ENCODE data around the gene SH3BP5L.

- no peak; a peak in 1 of 4 replicates for TF ChIP-seq CTCF (conservative IDR thresholded peaks at IDR 0.05; ENCODE audit: low read depth in 2 of 2)
- TF ChIP-seq EZH2 (IDR thresholded peaks at IDR 0.05; ENCODE audit: low read depth, unreplicated experiment): no peak
- TF ChIP-seq POLR2AphosphoS5 (IDR thresholded peaks at IDR 0.05; ENCODE audit: low read depth): peak; percentile 65
- no peak for TF ChIP-seq EZH2phosphoT487 (IDR thresholded peaks at IDR 0.05; ENCODE audit: unreplicated experiment)
These were observed 37.5 kb upstream of the SH3BP5L start for GRCh38 chr1:248862998-248863881.

All from GM23338 (cell line).